ENCODE results near the gene LRRC75B. TPM values are rescaled to one million over a fixed set of nuclear protein-coding genes. Genes with fewer than 3 reads are reported as not detected.
"Not testable (repeated sequence)": the region's sequence is repeated elsewhere in the genome, so short reads cannot be mapped to it uniquely, and the experiment has no call there.

Gene LRRC75B
- total and polyA plus RNA-seq, 9 donors: 8.0 to 14.9 (median 9.1) TPM

GRCh38 chr22:24602847-24603769 is 10.2 kb upstream of the LRRC75B start, which contains the start of gene GGT1:
Gene GGT1 (plus strand): TSS chr22:24603193. CDS start chr22:24611082, 7,889 bp downstream.
- not testable (repeated sequence) for H3K4me1 ChIP-seq (ENCODE audit: control insufficient read depth, insufficient read depth, low read length); H3K27me3 ChIP-seq (ENCODE audit: control insufficient read depth, insufficient read depth, low read length); H3K9me3 ChIP-seq (replicated peaks; ENCODE audit: control insufficient read depth, low read depth, low read length); H3K4me3 ChIP-seq (ENCODE audit: low read length); H3K36me3 ChIP-seq (ENCODE audit: control insufficient read depth, insufficient read depth, low read length); H3K27ac ChIP-seq (ENCODE audit: low read length); DNase-seq
- WGBS (ENCODE audit: insufficient coverage): 41% methylated on average over 6 of the region's 22 CpGs

GRCh38 chr22:24602105-24602749 is 9.4 kb upstream of the LRRC75B start:
- H3K4me1 ChIP-seq (ENCODE audit: control insufficient read depth, insufficient read depth, low read length); H3K27ac ChIP-seq (ENCODE audit: low read length); H3K4me3 ChIP-seq (ENCODE audit: low read length); H3K36me3 ChIP-seq (ENCODE audit: control insufficient read depth, insufficient read depth, low read length); H3K9me3 ChIP-seq (replicated peaks; ENCODE audit: control insufficient read depth, low read depth, low read length); DNase-seq; H3K27me3 ChIP-seq (ENCODE audit: control insufficient read depth, insufficient read depth, low read length): not testable (repeated sequence)
- WGBS (ENCODE audit: insufficient coverage): 84% methylated on average over 5 of the region's 11 CpGs

- Histone ChIP-seq H3K36me3 (ENCODE audit: control insufficient read depth, insufficient read depth, low read length) (no peaks in the 10 kb centered on the region), H3K4me3 (ENCODE audit: low read length) (no peak overlapping the region), H3K27me3 (ENCODE audit: control insufficient read depth, insufficient read depth, low read length) (no peaks in the 10 kb centered on the region), H3K4me1 (ENCODE audit: control insufficient read depth, insufficient read depth, low read length) (peaks cover 4% of the 10 kb centered on the region), H3K9me3 (replicated peaks; ENCODE audit: control insufficient read depth, low read depth, low read length) (no peaks in the 10 kb centered on the region), H3K27ac (ENCODE audit: low read length) (no peak overlapping the region)
- DNase-seq: no peak
- 76% methylated on average over 8 of the region's 12 CpGs for WGBS (ENCODE audit: insufficient coverage)
Observed at GRCh38 chr22:24601217-24602104, 8.6 kb upstream of the LRRC75B start.

GRCh38 chr22:24599958-24600715 is 7.3 kb upstream of the LRRC75B start:
- not testable (repeated sequence) for H3K4me3 ChIP-seq (ENCODE audit: low read length); H3K36me3 ChIP-seq (ENCODE audit: control insufficient read depth, insufficient read depth, low read length); H3K27ac ChIP-seq (ENCODE audit: low read length); DNase-seq; H3K4me1 ChIP-seq (ENCODE audit: control insufficient read depth, insufficient read depth, low read length); H3K27me3 ChIP-seq (ENCODE audit: control insufficient read depth, insufficient read depth, low read length); H3K9me3 ChIP-seq (replicated peaks; ENCODE audit: control insufficient read depth, low read depth, low read length)
- WGBS (ENCODE audit: insufficient coverage): no CpG with 5 or more reads among the region's 3 CpGs

GRCh38 chr22:24599514-24599913 is 6.6 kb upstream of the LRRC75B start:
- no peaks in the 10 kb centered on the region for H3K36me3 ChIP-seq (ENCODE audit: control insufficient read depth, insufficient read depth, low read length)
- no peaks in the 10 kb centered on the region for H3K9me3 ChIP-seq (replicated peaks; ENCODE audit: control insufficient read depth, low read depth, low read length)
- H3K4me3 ChIP-seq (ENCODE audit: low read length): no peak overlapping the region
- no peaks in the 10 kb centered on the region for H3K27me3 ChIP-seq (ENCODE audit: control insufficient read depth, insufficient read depth, low read length)
- H3K27ac ChIP-seq (ENCODE audit: low read length): no peak overlapping the region
- no peak for DNase-seq
- H3K4me1 ChIP-seq (ENCODE audit: control insufficient read depth, insufficient read depth, low read length): peaks cover 4% of the 10 kb centered on the region
- WGBS (ENCODE audit: insufficient coverage): 70% methylated on average over 8 of the region's 8 CpGs

- not testable (repeated sequence) for DNase-seq; H3K27me3 ChIP-seq (ENCODE audit: control insufficient read depth, insufficient read depth, low read length); H3K27ac ChIP-seq (ENCODE audit: low read length); H3K4me3 ChIP-seq (ENCODE audit: low read length); H3K36me3 ChIP-seq (ENCODE audit: control insufficient read depth, insufficient read depth, low read length); H3K9me3 ChIP-seq (replicated peaks; ENCODE audit: control insufficient read depth, low read depth, low read length)
- 76% methylated on average over 2 of the region's 9 CpGs for WGBS (ENCODE audit: insufficient coverage)
- peaks cover 12% of the 10 kb centered on the region for H3K4me1 ChIP-seq (ENCODE audit: control insufficient read depth, insufficient read depth, low read length)
Observed at GRCh38 chr22:24597076-24597475, 4.2 kb upstream of the LRRC75B start.

- Histone ChIP-seq H3K36me3 (ENCODE audit: control insufficient read depth, insufficient read depth, low read length) (no peaks in the 10 kb centered on the region), H3K4me3 (ENCODE audit: low read length) (no peak overlapping the region), H3K9me3 (replicated peaks; ENCODE audit: control insufficient read depth, low read depth, low read length) (no peaks in the 10 kb centered on the region), H3K27me3 (ENCODE audit: control insufficient read depth, insufficient read depth, low read length) (no peaks in the 10 kb centered on the region), H3K4me1 (ENCODE audit: control insufficient read depth, insufficient read depth, low read length) (peaks cover 11% of the 10 kb centered on the region), H3K27ac (ENCODE audit: low read length) (no peak overlapping the region)
- no peak for DNase-seq
- 96% methylated on average over 4 of the region's 4 CpGs for WGBS (ENCODE audit: insufficient coverage)
Observed at GRCh38 chr22:24595863-24596262, 3.0 kb upstream of the LRRC75B start.

GRCh38 chr22:24595228-24595627 is 2.4 kb upstream of the LRRC75B start:
- no peak for DNase-seq
- H3K27me3 ChIP-seq (ENCODE audit: control insufficient read depth, insufficient read depth, low read length): no peaks in the 10 kb centered on the region
- H3K4me3 ChIP-seq (ENCODE audit: low read length): no peak overlapping the region
- no peaks in the 10 kb centered on the region for H3K9me3 ChIP-seq (replicated peaks; ENCODE audit: control insufficient read depth, low read depth, low read length)
- H3K4me1 ChIP-seq (ENCODE audit: control insufficient read depth, insufficient read depth, low read length): peaks cover 11% of the 10 kb centered on the region
- H3K27ac ChIP-seq (ENCODE audit: low read length): no peak overlapping the region
- 84% methylated on average over 6 of the region's 6 CpGs for WGBS (ENCODE audit: insufficient coverage)
- H3K36me3 ChIP-seq (ENCODE audit: control insufficient read depth, insufficient read depth, low read length): no peaks in the 10 kb centered on the region

- peaks cover under 1% of the 10 kb centered on the region for H3K36me3 ChIP-seq (ENCODE audit: control insufficient read depth, insufficient read depth, low read length)
- no peak overlapping the region for H3K27ac ChIP-seq (ENCODE audit: low read length)
- DNase-seq: peak; percentile 36
- H3K9me3 ChIP-seq (replicated peaks; ENCODE audit: control insufficient read depth, low read depth, low read length): no peaks in the 10 kb centered on the region
- peaks cover 11% of the 10 kb centered on the region for H3K4me1 ChIP-seq (ENCODE audit: control insufficient read depth, insufficient read depth, low read length)
- no peak overlapping the region for H3K4me3 ChIP-seq (ENCODE audit: low read length)
- WGBS (ENCODE audit: insufficient coverage): 74% methylated on average over 3 of the region's 7 CpGs
- H3K27me3 ChIP-seq (ENCODE audit: control insufficient read depth, insufficient read depth, low read length): no peaks in the 10 kb centered on the region
Observed at GRCh38 chr22:24594569-24595120, 1.8 kb upstream of the LRRC75B start.

Data from muscle of leg (tissue), 11 donors.